Activated T-cell treated with anti-CD3 and anti-CD28 coated beads, Interleukin-2, amount 50 U/mL, for 1 hour (primary cell): ENCODE measurements around the gene DBN1.
A peak's percentile ranks its signal among the peaks of the same experiment; 100 is the strongest.

Experiments
- DNase-seq: peaks from one replicate; pipeline ENCODE4 v3.0.0-alpha.2; 2020

Gene DBN1

DNA sequence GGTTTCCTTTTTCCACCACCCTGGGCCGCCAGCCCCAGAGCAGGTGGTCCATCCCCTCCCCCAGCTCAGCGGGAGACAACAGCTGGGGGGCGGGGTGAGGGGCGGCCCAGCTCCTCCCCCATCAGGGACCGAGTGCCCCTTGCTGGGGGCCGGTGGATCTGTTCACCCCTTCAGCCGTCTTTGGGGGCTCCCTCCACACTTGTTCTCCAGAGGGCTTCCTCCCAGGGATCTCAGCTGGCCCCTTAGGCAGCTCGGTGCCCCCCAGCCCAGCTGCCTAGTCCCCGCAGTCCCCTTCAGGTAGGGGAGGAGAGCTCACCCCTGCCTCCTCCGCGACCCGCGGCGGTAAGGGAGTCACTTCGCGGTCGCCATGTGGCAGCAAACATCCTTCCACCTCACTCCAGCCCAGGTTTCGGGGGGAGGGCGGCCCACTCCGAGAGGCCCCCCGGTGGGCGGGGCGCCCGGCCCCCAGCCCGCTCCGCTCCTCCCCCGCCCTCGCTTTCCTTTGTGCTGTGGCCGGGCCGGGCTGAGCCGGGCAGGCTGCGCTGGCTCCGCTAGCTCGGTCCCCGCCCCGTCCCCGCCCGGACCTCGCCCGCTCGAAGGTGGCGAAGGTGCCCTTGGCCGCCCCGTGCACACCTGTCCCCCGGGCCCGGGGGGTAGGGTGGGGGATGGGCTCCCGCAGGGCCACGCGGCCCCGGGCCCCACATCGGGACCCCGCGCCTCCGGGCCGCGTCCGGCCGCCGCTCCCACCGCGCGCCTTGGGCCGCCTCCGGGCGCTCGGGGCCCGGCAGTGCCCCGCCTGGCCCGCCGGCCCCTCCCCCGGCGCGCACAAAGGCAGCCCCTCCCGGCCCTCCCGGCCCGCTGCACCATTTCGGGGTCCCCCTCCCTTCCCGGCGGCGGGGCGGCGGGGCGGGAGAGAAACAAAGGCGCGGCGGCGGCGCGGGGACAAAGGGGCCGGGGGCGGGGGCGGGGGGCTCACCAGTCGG lies 683 bp downstream of the DBN1 start:
- peak; percentile 63 for DNase-seq

DNA sequence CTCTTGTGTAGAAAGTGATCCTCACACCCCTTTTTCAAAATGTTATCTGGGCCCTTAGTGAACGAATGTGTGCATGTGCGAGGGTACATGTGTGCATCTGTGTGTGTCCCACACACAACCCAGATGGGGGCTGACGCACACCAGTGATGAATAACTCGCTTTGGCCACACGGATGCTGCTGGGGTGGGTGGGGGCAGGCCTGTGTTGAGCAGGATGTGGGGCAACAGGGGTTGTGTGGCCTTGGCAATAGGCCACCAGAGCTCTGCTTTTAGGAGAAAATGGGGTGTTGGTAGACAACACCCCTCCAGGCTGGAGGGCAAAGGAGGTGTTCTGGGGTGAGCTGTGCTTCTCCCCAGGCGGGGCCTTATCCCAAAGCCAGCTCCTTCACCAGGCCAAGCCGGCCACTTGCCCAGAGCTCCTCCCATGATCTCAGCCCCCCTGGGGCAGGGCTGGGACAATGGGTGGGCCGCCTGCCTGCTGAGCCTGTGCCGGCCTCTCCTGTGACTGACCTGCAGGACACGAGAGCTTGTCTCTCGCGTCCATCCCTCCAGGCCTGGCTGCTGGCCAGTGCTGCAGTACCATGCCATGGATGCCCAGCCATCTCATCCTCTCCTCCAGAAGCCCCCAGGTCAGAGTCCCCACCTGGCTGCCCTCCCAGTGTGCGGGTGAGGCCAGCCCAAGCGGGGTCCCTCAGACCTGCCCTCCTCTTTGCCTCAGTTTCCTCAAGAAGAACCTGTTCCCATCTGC lies 1.7 kb downstream of the DBN1 start:
- no peak for DNase-seq

DNA sequence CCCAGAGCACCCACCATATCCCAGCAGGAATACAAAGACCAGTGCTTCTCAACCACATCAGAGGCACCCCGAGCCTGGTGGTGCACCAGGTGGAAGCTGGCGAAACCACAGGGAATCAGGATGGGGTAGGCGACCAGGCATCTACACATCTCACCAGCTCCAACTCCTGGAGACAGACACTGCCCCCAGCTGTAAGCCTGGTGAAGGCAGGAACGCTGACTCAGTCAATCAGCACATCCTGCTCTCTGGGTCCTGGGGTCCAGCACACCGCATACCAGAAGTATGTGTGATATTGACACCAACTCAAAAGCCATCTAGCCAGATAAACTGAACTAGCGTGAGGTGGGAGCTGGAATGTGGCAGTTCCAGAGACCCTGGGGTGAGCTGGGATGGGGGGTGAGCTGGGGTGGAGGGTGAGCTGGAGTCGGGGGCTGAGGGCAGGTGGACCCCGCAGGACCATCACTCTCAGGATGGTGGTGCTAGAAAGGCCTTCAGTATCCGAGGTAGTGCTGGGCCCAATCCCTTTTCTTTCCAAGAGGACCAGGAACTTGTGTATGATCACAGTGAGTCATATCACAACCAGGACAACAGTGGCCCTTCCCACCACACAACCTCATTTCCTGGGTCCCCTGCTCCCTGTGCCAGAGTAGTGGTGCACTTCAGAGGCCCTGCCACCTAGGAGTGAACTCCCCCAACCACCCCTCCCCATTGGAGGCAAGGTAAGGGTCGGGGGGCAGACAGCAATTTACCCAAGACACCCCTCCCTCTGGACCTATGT lies 2.5 kb downstream of the DBN1 start:
- no peak for DNase-seq

DNA sequence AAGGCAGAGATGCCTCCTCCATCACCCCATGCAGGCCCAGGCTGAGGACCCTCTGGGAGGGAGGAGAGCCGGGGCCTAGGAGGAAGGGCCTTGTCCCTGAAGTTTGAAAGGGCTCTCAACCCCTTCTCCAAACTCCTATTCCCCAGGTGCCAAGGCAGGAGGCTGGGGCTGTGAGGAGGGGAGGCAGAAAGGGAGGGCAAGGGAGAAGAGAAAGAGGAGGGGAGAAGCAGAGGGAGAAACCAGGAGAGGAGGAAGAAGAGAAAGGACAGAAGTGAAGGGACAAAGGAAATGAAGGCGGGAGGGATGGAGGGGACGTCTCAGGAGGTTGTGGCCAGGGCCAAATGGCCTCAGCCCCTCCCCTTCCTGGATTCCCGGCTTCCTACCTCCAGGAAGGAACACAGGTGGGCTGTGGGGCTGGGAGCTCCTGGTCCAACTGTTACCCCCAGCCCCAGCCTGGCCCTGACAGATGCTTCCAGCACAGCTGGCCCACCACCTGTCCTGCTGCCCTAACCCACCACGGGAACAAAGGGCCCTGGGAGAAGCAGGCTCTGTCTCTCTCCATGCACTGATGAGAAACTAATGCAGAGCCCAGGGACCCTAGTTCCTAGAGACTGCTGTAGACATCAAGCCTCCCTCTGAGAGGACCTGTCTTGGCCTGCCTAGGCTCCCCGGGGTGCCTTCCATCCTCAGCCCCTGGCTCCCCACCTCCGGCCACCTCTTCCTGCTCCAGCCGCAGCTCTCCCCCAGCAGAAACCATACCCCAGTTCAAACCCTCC lies 3.5 kb downstream of the DBN1 start:
- no peak for DNase-seq

DNA sequence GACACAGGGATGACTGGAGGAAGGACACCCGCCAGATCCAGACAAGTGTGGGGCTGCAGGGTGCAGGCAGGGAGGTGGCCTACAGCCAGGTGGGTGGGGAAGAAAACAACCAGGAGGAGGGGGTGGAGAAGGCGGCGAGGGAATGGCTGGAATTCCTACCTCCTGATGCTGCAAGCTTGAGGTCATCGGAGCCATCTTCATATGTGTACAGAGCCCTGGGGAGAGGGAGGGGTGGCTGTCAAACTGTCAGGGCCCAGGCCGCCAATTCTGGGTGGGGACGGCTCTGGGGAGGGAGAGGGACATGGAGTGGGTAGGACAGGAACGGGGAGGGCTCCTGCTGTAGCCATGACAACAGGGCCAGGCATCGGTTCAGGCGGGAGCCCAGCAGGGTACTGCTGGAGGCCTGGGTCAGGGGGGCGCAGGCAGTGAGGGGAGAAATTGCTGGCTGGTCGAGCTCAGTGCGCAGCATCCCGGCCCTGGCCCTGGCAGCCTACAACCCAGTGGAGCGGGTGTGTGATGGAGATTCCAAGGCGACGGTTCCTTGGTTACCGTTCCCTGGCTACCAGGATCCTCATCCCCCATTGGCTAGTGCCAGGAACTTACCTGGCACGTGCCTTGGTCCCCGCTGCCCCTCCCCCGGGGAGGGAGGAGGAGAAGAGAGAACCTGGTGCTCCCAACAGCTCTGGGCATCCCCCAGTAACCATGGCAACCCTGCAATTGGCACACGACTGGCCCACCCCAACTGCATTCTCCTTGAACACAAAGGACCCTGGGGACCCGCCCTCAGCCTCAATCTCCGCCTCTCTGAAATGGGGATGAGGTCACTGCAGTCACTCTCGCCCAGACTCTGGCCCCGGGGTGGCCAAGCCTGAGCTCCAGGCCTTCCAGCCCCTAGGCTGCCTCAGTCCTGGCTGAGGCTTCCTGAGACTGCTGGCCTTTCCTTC lies 4.5 kb downstream of the DBN1 start:
- no peak for DNase-seq

DNA sequence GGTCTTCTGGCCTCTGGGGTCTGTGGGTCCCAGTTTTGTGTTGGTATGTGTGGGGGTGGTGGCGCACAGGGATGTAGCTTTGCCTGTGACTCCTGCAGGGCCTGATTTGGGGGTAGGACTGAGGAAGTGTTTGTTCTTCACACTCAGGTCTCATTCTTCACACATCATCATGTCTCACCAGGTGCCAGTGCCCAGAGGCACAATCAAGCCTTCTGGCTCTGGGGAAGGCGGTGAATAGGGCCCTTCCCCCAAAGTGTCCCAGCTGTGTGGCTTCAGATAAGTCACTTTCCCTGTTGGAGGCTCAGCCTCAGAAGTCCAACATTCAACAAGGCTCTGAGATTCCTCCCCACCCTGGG lies 5.1 kb downstream of the DBN1 start:
- DNase-seq = no peak

DNA sequence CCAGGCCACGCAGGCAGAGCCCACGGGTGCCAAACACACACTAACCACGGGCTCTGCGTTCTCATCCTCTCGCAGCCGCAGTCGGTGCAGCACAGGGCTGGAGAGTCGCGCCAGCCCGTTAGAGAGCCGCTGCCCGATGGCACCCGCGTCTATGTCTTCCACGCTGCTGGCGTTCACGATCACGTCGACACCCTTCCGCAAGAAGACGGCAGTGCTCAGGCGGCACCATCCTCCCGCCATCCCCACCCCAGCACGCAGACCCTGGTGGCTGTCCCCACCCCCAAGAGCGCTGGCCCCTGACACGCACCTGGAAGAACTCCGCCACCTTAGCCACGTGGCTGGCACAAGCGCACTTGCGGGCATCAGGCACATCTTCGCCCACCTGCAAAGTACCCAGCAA lies 6.0 kb downstream of the DBN1 start:
- no peak for DNase-seq

DNA sequence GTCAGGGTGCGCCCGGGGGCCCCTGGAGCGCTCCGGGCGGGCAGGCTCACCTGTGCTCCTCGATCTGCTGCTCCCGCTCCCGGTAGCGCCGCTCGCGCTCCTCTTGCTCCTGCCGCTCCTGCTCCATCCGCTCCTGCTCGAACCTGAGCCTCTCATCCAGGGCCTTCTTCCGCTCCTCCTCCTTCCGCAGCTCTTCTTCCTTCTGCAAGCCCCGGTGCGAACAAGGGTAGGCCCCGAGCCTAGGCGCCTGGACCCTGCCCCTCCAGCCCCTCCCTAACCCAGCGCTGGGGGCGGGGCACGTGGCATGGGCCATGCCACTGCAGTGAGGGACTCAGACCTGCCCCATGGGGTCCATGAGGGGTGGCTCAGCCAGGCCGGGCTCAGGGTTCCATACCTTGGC lies 6.6 kb downstream of the DBN1 start:
- DNase-seq = no peak

DNA sequence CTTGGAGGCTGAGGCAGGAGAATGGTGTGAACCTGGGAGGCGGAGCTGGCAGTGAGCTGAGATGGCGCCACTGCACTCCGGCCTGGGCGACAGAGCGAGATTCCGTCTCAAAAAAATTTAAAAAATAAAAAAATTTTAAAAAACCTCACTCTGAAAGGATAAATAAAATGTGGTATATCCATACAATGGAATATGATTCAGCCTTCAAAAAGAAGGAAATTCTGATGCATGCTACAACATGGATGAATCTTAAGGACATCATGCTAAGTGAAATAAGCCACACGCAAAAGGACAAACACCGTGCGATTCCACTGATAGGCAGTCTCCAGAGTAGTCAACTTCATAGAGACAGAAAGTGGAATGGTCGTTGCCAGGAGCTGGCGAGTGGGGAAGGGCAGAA lies 8.4 kb downstream of the DBN1 start:
- no peak for DNase-seq

DNA sequence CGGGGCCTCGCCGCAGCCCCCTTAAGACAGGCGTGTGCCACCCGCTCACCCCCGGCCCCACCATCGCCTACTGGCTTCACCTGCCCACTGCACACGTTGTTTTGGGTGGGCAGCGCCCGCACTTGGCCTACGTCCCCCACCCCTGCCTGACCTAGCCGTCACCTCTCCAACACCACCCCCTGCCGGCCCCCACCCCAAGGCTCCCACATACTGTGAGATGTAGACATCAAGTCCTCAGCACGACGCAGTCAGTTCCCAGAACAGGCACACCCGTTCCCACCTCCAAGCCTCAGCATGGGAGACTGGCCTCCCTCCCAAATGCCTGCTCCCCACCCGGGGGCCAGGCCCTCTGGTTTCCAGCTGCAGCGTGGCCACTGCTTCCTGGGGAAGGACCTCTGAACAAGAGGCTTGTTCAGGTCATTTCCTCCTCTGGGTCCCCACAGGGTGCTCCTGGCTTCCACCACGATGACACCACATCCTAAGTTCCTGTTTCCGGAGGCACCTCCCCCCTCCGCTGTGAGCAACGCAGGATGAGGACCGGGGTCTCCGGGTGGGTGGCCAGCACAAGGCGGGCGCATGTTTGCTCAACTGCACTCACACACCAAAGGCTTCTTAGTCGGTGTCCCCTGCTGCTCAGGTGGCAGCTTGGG lies 11.3 kb downstream of the DBN1 start:
- DNase-seq = no peak

DNA sequence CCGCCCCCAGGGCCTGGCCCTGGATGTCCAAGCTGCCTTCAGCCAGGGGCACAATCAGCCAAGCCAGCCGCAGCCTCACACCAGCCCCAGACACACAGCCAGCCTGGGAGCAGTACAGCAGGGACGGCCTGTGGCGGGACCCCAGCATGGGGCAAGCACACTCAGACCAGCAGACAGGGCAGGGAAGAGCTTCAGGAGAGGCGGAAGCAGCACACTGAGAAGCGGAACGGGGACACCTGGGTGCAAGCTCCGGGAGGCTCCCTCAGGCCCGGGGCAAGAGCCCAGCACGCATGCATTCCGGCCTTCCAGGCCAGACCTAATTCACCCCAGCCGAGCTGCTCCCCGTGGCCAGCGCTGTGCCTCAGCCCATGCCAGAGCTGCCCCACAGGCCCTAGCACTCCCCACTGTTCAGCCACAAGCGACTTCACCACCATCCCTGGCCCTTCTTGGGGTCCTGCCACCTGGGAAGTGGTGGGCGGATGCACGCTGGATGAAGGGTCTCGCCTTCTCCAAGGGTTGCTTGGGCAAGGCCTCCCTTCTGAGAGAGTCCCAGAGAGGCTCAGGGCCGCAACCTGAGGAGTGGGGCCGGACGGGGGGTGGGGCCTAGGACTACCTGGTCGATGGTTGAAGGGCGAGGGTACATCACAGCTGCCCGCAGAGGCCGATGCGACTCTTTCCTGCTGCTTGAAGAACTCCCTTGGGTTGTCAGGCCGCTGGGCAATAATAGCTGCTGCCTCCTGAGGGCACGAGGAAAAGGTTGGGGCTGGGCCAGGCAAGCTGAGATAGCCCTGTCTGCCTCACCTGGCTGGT lies 13.4 kb downstream of the DBN1 start:
- no peak for DNase-seq

DNA sequence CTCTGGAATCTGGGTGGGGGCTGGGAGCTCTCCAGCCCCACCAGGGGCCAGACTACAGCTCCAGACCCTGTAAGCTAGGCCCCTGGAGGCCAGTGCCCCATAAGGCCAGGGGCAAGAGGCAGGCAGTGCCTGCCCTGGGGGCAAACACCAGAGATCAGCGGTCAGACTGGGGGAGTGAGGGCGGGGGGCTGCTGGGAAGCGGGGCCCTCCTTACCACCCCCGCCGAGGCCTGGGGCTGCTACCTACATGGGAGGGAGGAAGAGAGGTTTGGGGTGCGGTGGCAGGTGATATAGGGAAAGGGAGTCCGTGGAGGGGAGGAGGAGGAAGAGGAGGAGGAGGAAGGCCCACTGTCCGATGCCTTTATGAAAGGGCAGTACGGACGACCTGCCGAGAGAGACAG lies 14.1 kb downstream of the DBN1 start:
- no peak for DNase-seq

DNA sequence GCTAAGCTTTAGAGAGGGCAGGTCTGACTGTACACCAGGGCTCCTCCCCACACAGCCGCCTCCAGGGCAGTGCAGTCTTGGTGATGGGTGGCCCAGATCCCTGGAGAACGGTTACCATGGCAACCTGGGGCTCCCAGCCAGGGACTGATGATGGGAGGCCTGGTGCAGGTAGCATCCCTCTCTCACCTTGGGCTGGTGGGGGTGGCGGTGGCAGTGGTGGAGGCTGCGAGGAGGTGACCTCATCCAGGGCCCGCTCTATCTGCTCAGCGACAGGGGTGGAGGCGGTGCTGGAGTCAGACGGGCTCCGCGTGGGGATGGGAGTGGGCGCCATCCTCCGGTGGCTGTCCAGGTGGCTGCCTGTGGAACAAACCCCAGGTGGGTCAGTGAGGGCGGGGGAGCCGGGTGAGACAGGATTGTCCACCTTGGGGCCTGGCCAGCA lies 14.5 kb downstream of the DBN1 start:
- DNase-seq = peak; percentile 17

DNA sequence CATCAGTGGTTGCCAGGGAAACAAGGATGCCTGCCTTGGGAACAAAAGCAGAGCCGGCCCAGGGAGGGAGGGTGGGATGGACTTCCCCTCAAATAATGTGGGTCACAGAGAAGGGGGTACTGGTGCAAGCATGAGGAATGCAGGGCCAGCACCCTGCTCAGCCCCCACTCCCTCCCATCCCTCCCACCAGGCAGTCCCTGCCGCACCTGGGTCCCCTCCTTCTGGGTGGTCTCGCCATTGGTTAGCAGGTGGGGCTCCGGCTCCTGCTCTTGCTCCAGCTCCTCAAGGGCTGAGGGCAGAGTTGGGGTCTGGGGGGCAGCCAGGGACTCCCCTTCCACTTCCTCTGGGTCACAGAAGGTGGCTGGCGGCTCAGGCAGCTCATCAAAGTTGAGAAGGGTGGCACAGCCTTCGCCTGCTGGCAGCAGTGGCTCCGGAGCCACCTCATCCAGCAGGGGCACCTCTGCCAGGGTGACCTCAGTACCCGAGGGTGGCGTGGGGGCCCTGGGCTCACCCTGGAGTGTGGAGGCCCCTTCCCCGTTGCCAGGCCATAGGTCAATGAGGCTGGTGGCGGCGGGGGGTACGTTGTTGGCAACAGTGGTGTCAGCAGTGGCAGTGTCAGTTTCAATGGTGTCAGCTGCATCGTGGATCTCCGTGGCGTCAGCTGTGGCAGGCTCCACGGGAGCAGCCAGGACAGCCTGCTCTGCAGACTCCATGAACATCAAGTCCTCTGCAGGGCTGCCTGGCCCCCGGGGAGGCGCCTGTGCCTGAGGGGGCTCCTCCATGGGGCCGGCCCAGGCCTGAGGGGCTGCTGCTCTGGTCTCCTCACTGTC lies 15.4 kb downstream of the DBN1 start:
- DNase-seq = no peak

DNA sequence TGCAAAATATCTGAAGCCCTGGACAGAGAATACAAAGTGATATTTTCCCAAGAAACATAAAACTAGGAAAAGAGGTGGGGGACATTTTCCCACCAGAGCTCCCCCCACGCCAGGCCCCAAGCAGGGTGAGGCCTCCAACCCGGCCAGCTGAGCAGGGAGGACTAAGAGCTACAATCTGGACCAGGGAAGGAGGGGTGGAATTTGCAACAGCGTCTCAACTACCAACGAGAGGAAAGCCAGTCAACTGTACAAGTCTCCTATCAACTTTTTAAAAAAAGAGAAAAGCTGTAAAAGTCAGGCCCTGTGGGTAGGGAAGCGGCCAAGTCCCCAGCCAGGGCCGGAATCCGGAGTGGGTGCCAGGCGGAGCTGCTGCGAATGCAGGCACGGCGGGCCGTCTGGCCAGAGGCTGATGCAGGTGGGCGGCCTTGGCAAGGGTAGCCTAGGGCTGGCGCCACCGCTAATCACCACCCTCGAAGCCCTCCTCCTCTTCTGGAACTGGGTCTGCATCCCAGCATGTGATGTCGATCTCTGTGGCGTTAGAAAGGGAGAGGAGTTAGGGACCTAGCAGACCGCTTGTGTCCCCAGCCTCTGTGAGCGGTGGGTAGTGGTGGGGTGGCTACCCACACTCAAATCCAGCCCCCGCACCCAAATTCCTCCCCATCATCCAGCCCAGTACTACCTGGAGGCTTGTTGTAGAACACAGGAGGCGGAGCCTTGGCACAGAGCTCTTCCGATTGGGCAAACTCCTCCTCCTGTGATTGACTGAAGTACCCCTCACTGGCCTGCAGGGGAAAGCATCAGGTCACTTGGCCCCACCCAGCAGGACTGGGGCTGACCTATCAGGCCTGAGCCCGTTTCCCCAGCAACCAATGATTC lies 16.2 kb downstream of the DBN1 start:
- peak; percentile 45 for DNase-seq

DNA sequence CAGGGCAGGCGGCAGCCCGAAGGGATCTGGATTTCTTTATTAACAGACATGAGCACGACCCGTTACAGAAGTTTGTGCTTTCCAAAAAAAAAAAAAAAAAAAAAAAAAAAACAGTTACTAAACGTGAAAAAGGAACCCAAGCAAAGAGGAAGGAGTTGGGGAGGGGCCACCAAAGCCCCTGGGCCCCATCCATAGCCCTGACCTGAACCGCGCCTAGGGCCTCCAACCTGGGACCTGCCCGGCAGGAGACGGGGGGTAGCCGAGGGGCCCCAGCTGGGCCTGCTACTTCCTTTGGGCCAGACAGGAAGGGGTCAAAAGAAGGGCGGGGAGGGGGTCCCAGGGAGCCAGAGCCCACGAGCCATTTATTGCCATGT lies 16.9 kb downstream of the DBN1 start:
- no peak for DNase-seq

DNA sequence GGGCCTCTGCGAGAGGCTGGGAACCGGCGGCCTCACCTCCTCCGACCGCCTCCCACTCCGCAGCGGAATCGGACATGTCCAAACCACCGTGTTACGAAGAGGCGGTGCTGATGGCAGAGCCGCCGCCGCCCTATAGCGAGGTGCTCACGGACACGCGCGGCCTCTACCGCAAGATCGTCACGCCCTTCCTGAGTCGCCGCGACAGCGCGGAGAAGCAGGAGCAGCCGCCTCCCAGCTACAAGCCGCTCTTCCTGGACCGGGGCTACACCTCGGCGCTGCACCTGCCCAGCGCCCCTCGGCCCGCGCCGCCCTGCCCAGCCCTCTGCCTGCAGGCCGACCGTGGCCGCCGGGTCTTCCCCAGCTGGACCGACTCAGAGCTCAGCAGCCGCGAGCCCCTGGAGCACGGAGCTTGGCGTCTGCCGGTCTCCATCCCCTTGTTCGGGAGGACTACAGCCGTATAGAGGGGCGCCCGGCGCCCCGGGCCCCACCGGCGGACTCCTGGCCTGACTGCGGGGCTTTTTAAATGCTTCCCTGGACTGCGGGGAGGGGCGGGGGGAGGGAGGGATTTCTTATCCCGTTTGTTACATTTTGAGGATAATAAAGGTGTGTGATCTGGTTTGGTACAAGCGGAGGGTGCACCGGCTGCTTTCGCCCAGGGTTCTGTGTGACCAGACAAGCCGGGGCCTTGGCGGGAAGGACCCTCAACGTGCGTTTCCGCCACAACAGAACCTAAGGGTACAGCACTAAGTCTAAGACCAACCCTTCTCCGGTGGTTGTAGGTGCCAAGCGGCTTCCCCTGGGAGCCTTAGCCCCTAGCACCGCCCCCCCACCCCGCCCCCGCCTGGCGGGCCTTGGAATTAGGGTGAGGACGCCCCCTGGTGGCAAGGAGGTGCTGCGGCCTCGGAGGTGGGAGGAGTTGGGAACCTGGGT lies 17.5 kb downstream of the DBN1 start:
- peak; percentile 97 for DNase-seq
